Mesothelial cell of epicardium (in vitro differentiated cells): Measurements from ENCODE around the gene PDK4. TPM values are rescaled to one million over a fixed set of nuclear protein-coding genes. Genes with fewer than 3 reads are reported as not detected.

ENCODE experiments used
- DNase-seq, 2 experiments: peaks; one replicate each; pipeline ENCODE4 v3.0.0; 2021; ENCODE audit warnings: low spot score in 2 of 2; ENCODE audit not compliant: unreplicated experiment in 2 of 2
- H3K27ac Mint-ChIP-seq: 2 replicates; pipeline ENCODE4 v1.8.0; 2021; ENCODE audit warnings: mixed read lengths
- H3K27me3 Mint-ChIP-seq: 2 replicates; pipeline ENCODE4 v1.8.0; 2021; ENCODE audit warnings: low read depth, mixed read lengths
- H3K36me3 Mint-ChIP-seq: 2 replicates; pipeline ENCODE4 v1.8.0; 2021; ENCODE audit warnings: mixed read lengths
- H3K4me1 Mint-ChIP-seq: 2 replicates; pipeline ENCODE4 v1.8.0; 2021; ENCODE audit warnings: mixed read lengths
- H3K4me3 Mint-ChIP-seq: 2 replicates; pipeline ENCODE4 v1.8.0; 2021; ENCODE audit warnings: mild to moderate bottlenecking, moderate library complexity, mixed read lengths
- H3K9me3 Mint-ChIP-seq: 2 replicates; pipeline ENCODE4 v1.8.0; 2021; ENCODE audit warnings: mixed read lengths
- total RNA-seq: library from RNA; stranded (reverse); gene quantifications from 3 replicates; pipeline ENCODE4 v1.2.1, GENCODE V29; 2021
- TF ChIP-seq, protein P1 (sequence below): fragments of 200-600 bp; sonication (generic); IDR thresholded peaks from one replicate; pipeline ENCODE4 v1.5.0; 2021; ENCODE audit warnings: antibody characterized with exemption; ENCODE audit not compliant: unreplicated experiment

PDK4 gene
- total RNA-seq, 1 donor from 2014 or later = 0.98 TPM

DNA sequence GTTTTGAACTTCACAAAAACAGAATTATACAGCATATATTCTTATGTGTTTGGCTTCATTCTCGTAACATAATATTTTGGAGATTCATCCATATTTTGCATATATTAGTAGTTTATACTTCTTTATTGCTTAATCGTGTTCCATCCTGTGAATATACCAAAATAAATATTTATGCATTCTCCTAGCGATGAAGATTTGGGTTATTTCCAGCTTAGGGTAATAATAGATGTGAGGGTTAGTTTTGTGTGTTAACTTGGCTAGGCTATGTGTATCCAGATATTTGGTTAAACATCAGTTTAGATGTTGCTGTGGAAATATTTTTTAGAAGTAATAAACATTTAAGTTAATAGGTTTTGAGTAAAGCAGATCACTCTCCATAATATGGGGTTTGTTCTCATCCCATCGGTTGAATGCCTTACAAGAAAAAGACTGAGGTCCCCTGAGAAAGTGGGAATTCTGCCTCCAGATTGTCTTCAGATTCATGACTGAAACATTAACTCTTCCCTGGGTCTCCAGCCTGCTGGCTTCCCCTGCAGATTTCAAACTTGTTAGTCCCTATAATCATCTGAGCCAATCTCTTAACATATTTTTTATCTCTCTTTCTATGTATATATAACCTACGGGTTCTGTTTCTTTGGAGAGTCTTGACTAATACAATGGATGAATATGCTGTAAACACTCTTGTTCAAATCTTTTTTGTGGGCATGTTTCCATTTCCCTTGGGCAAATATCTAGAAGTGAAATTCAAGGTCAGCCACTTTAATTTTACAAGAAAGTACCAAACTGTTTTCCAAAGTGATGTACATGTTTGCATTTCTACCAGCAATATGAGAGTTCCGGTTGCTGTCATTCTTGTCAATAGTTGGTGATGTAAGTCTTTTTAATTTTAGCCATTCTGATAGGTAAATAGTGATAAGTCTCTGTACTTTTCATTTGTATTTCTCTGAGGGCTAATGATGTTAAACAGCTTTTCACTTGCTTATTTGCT is 48.7 kb downstream of the PDK4 start:
- Mint-ChIP-seq H3K36me3 (no peaks in the 10 kb centered on the region), H3K27me3 (no peaks in the 10 kb centered on the region), H3K4me1 (peaks cover 7% of the 10 kb centered on the region), H3K4me3 (no peak overlapping the region), H3K27ac (no peak overlapping the region), H3K9me3 (no peaks in the 10 kb centered on the region)
- TF ChIP-seq, protein P1, sequence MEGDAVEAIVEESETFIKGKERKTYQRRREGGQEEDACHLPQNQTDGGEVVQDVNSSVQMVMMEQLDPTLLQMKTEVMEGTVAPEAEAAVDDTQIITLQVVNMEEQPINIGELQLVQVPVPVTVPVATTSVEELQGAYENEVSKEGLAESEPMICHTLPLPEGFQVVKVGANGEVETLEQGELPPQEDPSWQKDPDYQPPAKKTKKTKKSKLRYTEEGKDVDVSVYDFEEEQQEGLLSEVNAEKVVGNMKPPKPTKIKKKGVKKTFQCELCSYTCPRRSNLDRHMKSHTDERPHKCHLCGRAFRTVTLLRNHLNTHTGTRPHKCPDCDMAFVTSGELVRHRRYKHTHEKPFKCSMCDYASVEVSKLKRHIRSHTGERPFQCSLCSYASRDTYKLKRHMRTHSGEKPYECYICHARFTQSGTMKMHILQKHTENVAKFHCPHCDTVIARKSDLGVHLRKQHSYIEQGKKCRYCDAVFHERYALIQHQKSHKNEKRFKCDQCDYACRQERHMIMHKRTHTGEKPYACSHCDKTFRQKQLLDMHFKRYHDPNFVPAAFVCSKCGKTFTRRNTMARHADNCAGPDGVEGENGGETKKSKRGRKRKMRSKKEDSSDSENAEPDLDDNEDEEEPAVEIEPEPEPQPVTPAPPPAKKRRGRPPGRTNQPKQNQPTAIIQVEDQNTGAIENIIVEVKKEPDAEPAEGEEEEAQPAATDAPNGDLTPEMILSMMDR = no peak
- DNase-seq = no peak

DNA sequence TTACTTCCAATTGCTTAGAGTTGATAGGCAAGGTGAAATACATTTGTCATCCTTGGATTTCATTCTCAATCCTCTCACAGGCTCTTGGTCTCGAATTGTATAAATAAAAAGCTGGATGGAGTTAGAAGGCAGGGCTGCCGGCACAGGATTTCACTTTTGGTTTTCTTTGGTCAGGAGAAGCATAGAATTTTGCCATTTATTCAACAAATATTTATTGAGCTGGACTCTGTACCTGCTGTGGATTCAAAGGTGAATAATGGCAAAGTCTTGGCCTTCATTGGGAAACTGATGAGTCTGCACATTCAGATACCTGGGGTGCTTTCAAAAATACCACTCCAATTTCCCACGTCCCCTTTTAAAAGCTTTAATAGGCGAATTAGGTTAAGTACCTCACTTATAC is 49.7 kb downstream of the PDK4 start:
- Mint-ChIP-seq H3K27me3 (peaks cover 2% of the 10 kb centered on the region), H3K9me3 (no peaks in the 10 kb centered on the region), H3K4me3 (no peak overlapping the region), H3K36me3 (no peaks in the 10 kb centered on the region), H3K27ac (no peak overlapping the region), H3K4me1 (peaks cover 7% of the 10 kb centered on the region)
- TF ChIP-seq, protein P1 = no peak
- no peak for DNase-seq

DNA sequence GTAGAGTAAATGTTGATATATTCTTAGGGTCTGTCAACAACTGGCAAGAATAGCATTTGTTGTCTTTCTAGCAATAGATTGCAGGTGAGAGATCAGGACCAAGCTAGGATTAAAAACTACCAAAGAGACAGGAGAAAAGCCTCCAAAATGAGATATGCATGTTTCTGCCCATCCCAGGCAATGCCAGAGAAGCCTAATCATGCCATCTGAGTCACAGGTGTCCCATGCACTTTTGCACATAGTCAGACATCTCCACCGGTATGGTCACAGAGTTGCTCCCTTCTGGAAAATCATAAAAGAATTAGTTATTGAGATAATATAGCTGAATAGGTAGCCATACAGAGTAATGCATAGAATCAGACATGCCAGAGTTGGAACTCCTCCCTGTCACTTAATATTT is 50.6 kb downstream of the PDK4 start:
- Mint-ChIP-seq H3K27ac (peak overlapping the region; percentile 2), H3K9me3 (no peaks in the 10 kb centered on the region), H3K4me1 (peaks cover 7% of the 10 kb centered on the region), H3K36me3 (no peaks in the 10 kb centered on the region), H3K4me3 (no peak overlapping the region), H3K27me3 (peaks cover 5% of the 10 kb centered on the region)
- TF ChIP-seq, protein P1 = no peak
- DNase-seq = no peak

DNA sequence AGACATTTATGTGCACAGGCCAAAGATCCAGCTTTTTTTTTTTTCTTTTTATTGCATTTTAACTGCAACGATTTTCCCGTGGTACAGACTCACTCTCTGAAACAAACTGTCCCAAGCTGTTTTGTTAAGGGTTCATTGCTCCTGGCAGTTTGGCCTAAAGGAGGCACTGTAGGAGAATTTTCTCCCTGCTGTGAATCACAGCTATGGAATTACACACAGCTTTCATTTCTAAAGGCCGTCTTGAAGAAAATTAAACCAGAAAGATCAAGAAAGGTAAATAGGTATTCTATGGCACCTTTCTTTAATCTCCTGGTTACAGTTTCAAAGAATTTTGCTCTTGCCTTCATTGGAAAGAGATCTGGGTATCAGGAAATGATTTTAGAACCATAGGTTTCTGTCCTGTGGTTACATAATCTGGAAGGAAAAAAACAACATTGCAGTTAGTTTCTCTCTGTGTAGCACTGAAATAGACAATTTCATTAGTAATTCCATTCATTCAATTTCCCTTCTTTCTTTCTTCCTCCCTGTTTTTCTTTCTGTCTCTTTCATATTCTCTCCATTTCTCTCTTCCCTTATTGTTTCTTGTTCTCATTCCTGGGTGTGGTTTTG is 51.2 kb downstream of the PDK4 start:
- Mint-ChIP-seq H3K4me1 (peaks cover 4% of the 10 kb centered on the region), H3K27ac (peak overlapping the region; percentile 2), H3K4me3 (peak overlapping the region; percentile 25), H3K9me3 (no peaks in the 10 kb centered on the region), H3K36me3 (no peaks in the 10 kb centered on the region), H3K27me3 (peaks cover 10% of the 10 kb centered on the region)
- TF ChIP-seq, protein P1 = no peak
- DNase-seq = no peak

DNA sequence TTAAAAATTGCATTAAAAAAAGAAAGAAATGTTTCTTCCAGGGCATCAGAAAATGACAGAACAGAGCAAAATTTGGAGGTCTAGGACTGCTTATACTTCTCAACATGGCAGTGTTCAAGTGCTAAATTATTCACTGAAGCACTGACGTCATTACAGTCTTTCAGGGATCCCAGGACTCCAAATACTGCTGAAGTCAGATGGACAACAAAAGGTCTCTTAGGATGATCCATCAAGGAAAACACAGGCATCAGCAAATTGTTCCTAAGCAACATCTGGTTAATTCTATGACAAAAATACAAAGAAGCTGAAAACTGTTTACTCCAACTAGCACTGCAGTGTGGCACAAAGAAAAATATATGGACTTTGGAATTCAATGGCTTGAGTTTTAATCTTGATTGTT is 52.1 kb downstream of the PDK4 start:
- H3K36me3 Mint-ChIP-seq = no peaks in the 10 kb centered on the region
- peaks cover 17% of the 10 kb centered on the region for H3K27me3 Mint-ChIP-seq
- TF ChIP-seq, protein P1 = no peak
- no peak for DNase-seq
- H3K27ac Mint-ChIP-seq = no peak overlapping the region
- peaks cover 4% of the 10 kb centered on the region for H3K4me1 Mint-ChIP-seq
- no peaks in the 10 kb centered on the region for H3K9me3 Mint-ChIP-seq
- H3K4me3 Mint-ChIP-seq = no peak overlapping the region
